Omental fat pad (tissue), 4 donors: ENCODE data around the gene TADA2B. TPM values are rescaled to one million over a fixed set of nuclear protein-coding genes. Genes with fewer than 3 reads are reported as not detected.
A peak's percentile ranks its signal among the peaks of the same experiment; 100 is the strongest.

Source experiments
- ATAC-seq: fragments of 150-250 bp; one replicate; pipeline ENCODE4 v1.9.1; 2016; ENCODE audit warnings: mild to moderate bottlenecking, moderate library complexity; ENCODE audit not compliant: low FRiP score
- DNase-seq: peaks from one replicate; pipeline ENCODE4 v3.0.0-alpha.2; 2019; ENCODE audit warnings: low spot score
- CTCF ChIP-seq, 3 donors: fragments of 450-650 bp; IDR thresholded peaks; one replicate each; pipeline ENCODE4 v1.5.1; 2016 to 2017; ENCODE audit warnings: antibody characterized with exemption in 3 of 3, mild to moderate bottlenecking in 3 of 3, moderate library complexity in 2 of 3
- total RNA-seq, 4 donors: library from RNA; depleted of rRNA; stranded (reverse); fragments of >200 nt; gene quantifications; one replicate each; pipeline ENCODE4 v1.1.0, GENCODE V29; 2016

TADA2B gene
- total RNA-seq, 4 donors from 2014 or later, result 12.2 to 20.5 (median 16.5) TPM

- DNase-seq, result peak; percentile 84
- ATAC-seq, result peak; percentile 45
- TF ChIP-seq CTCF (IDR thresholded peaks at IDR 0.05), result peak in 2 of 3 donors; percentile 63 to 82
These were observed 27.7 kb downstream of the TADA2B start for GRCh38 chr4:7070729-7071511.

- TF ChIP-seq CTCF (IDR thresholded peaks at IDR 0.05), result no peak
- no peak for DNase-seq
- ATAC-seq, result no peak
These were observed 29.9 kb downstream of the TADA2B start for GRCh38 chr4:7073059-7073458.

GRCh38 chr4:7073526-7074390 lies 30.6 kb downstream of the TADA2B start:
- no peak for DNase-seq
- TF ChIP-seq CTCF (IDR thresholded peaks at IDR 0.05), result no peak
- ATAC-seq, result no peak

GRCh38 chr4:7074426-7074825 lies 31.3 kb downstream of the TADA2B start:
- no peak for TF ChIP-seq CTCF (IDR thresholded peaks at IDR 0.05)
- ATAC-seq (no peak), DNase-seq (no peak)

GRCh38 chr4:7075962-7076695 lies 33.0 kb downstream of the TADA2B start:
- DNase-seq (no peak), ATAC-seq (no peak)
- no peak for TF ChIP-seq CTCF (IDR thresholded peaks at IDR 0.05)

- no peak for DNase-seq
- no peak for ATAC-seq
- no peak for TF ChIP-seq CTCF (IDR thresholded peaks at IDR 0.05)
These were observed 33.5 kb downstream of the TADA2B start for GRCh38 chr4:7076696-7077082.
